NCI-H2227 (cell line): ENCODE results near the gene FAM151A.

Experiments
- DNase-seq: peaks from one replicate; lab custom pipeline; 2025; ENCODE audit not compliant: unreplicated experiment; lab: John Stamatoyannopoulos, UW

FAM151A gene

DNA sequence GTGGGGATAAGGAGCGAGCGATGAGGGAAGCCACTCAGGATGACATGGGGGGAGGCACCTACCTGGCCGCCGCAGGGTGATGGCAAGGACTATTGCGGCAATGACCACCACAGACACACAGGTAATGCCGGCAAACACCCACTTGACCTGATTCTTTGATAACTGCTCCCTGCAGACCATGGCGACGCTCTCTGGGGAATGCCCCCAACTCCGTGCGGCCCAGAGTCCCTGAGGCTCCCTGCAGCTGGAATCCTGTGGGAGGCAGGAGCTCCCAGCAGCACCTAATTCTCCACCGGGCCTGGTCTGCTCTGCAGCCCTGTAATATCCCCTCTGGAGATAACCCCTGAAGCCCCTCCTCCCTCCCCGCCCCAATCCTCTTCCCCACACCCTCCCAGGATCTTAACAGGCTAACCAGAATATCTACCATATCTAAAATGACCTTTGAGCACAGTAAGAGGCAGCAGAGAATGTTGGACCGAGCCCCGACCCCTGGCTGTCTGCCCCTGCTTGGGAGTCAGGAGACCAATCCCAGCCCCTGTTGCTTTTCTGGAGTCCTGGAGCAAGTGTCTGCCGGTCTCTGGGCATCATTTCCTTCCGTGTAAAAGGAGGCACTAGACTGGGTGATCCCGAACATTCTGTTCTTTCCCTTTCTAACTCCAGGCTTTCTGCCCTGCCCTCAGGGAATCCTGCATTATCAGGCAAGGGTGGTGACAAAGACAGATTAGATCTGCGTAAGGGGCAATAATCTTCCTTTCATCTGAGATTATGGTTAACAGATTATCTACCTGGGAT, at the start of gene FAM151A:
FAM151A (minus strand) TSS at position 310 of the 792 bp plus-strand sequence; CDS start at position 180, 130 bp downstream.
- no peak for DNase-seq

DNA sequence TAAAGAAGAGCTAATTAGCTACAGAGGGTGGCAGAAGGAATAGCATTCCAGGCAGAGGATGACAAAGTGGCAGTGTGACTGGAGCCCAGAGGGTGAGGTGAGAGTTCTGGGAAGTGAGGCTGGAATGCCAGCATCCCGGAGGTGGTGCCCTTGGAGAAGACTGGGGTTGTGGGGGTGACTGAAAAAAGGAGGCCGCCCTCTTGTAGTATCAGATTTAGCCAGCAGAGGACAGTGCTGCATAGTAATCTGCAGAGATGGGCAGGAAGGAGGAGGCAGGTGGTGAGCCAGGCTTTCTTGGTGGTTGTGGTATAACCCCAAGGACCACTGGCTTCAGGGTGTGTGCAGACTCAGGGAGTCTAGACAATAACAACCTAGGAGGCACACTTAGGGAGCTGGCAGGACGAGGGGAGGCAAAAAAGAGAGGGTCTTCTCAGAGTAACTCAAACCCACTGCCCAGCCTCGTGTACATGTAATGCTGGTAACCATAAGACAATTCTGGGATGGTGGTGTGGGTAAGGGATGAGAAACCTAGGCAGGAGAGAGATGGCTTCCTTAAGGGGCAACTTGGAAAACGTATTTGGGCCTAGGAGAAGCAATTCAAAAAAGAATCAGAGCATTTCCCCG, 48.8 kb upstream of the FAM151A start:
- DNase-seq: peak; percentile 65

DNA sequence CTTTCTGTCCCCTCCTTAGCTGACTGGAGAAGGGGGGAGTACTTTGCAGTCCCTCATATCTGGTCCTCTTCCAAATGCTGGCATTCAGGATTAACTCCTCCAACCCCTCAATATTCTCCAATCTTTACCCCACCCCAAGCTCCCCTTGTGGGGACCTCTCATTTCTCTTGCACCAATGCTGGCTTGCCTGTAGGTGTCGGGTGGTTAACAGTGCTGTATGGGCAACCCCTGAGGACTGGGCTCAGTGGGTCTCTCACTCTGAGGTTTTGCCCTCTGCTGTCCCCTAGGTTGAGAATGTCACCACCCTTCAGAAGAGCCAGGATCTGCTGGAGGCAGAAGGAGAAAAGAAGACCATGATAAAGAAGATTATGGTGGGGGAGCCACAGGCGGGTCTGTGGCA, 45.2 kb upstream of the FAM151A start:
- no peak for DNase-seq

- DNase-seq: no peak
Observed at GRCh38 chr1:54667797-54668196, 44.5 kb upstream of the FAM151A start.

- no peak for DNase-seq
Observed at GRCh38 chr1:54666333-54666732, 43.0 kb upstream of the FAM151A start.

DNA sequence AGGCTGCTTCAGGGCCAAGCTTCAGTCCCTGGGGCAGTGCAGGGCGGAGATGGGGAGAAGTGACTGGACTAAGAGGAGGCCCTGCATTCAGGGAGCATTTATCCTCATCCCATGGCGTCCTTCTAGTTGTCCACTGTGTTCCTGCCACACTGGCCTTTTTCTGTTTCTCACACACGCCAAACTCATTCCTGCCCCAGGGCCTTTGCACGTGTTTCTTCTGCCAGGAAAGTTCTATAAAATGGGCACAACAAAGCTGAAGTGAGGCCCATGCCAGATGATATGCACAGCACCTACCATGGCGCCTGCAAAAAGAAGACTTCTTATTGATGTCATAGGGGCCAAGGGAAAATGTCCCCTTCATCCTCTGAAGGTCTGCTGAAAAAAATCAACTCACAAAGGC, 42.5 kb upstream of the FAM151A start:
- no peak for DNase-seq

DNA sequence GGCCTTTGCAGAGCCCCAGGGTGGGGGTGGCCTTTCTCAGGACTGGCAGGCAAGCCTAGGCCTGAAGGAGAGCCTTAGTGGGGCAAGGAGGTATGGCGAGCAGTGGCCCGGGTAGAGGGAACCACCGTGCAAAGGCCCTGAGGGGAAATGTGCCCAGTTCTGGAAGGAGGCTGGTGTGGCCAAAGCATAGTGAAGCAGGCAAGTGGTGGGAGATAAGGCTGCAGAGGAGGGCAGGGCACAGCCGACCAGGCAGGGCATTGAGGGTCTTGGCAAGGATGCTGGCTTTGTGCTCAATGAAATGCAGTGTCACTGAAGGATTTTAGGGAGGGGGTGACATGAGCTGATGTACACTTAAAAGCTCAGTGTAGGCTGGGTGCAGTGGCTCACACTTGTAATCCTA, 41.0 kb upstream of the FAM151A start:
- DNase-seq: no peak

DNA sequence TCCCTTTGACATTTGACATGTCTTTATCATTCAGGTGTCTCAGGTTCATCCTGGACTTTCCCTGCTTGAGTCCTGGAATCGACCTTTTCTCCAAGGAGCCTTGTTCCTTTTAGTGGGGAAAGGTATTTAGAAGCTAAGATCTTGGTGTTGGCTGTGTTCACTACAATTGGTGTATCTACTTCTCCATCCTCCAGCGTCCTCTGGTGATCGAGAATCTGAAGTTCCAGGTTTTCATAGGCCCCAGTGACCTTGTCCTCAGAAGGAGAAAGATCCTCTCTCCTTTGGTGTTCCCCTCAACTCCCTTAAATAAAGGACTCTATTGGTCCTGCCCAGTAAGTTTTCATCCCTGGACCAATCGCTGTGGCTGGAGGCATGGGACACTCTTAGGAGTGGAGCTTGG, 40.4 kb upstream of the FAM151A start:
- no peak for DNase-seq

DNA sequence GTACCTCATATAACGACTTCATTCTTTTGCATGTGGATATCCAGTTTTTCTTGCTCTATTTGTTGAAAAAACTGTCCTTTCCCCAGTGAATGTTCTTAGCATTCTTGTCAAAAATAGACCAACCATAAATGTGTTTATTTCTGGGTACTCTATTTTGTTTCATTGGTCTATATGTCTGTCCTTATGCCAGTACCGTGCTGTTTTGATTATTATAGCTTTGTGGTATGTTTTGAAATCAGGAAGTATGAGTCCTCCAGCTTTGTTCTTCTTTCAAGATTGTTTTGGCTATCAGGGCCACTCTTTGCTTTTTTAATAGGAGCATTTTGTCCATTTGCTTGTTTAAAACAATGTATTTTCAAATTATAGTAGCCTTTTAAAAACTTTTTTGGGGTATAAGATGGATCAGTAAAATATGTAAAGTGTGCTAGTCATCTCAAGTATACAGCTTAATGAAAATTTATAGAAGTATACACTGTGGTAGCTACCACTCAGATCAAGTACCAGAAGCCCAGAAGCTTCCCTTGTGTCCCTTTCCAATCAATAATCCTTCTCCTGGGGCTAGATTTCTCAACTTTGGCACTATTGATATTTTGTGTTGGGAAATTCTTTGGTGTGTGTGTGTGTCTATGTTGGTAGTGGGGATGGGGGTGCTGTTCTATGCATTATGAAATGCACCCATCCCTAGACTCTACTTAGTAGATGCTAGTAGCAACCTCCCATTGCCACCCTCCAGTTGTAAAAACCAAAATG, 35.0 kb upstream of the FAM151A start:
- no peak for DNase-seq

- DNase-seq: no peak
Observed at GRCh38 chr1:54653036-54653435, 29.7 kb upstream of the FAM151A start.

DNA sequence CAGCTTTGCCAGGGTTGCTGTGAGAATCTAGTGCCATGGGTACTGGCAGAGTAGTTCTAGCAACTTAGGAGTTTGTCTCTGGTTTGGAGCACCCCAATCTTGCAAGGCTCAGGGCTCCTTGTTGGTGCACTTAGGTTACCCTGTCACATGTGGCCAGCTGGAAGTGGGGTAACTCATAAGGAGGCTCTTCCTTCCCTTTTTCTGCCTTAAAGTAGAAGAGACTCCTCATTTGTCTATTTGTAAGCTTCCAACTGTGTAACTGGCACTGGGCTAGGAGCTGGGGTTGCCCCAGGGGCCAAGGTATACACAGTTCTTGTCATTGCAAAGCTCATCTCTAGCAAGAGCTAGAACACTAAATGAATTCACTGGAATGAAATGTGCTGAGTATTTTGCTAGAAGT, 28.8 kb upstream of the FAM151A start:
- no peak for DNase-seq

DNA sequence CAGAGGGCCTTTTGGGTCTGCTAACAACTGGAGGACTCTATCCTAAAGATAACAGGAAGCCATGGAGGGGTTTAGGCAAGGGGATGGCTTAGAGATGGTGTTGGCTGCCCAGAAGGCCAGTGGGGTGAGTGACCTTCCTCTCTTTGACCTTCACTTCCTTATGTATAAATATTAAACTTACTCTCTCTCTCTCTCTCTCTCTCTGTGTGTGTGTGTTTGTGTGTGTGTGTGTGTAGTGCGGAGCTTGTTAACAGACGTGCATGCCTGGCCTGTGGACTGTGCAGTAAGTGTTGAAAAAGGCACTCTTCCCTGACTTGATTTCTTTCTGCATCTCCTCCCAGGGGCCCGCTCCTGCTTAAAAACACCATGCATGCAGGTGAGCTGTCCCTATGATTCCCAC, 28.3 kb upstream of the FAM151A start:
- no peak for DNase-seq

DNA sequence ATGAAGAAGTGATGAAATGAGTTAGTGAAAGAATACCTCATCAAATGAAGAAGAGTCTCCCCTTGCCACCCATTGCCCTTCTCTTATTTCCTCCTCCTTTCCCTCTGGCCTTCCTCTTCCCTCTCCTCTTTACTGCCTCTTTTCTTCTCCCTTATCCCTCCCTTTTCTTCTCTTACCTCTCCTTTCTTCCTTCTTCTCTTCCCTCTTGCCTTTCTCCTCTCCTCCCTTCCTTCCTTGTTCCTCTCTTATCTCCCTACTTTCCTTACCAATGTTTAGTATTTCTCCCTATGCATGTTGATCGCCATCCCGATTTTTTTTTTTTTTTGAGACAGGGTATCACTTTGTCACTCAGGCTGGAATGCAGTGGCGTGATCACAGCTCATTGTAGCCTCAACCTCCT, 27.1 kb upstream of the FAM151A start:
- no peak for DNase-seq

GRCh38 chr1:54649921-54650320, 26.6 kb upstream of the FAM151A start:
- DNase-seq: no peak

- no peak for DNase-seq
Observed at GRCh38 chr1:54649130-54649898, 26.0 kb upstream of the FAM151A start.

GRCh38 chr1:54645806-54646676, 22.7 kb upstream of the FAM151A start:
- no peak for DNase-seq

DNA sequence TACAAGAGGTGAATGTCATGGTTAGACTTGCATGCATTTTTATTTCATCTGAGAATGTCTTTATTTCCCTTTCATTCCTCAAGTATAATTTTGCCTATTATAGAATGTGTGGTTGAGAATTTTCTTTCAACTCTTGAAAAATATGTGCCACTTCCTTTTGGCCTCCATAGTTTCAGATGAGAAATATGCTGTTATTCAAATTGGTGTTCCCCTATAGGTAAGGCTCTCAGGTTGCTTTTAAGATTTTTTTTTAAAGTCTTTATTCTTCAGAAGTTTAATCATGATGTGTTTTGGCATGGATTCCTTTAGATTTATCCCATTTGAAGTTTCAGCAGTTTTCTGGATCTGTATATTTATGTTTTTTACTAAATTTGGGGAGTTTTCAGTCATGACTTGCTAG, 20.4 kb upstream of the FAM151A start:
- DNase-seq: no peak

DNA sequence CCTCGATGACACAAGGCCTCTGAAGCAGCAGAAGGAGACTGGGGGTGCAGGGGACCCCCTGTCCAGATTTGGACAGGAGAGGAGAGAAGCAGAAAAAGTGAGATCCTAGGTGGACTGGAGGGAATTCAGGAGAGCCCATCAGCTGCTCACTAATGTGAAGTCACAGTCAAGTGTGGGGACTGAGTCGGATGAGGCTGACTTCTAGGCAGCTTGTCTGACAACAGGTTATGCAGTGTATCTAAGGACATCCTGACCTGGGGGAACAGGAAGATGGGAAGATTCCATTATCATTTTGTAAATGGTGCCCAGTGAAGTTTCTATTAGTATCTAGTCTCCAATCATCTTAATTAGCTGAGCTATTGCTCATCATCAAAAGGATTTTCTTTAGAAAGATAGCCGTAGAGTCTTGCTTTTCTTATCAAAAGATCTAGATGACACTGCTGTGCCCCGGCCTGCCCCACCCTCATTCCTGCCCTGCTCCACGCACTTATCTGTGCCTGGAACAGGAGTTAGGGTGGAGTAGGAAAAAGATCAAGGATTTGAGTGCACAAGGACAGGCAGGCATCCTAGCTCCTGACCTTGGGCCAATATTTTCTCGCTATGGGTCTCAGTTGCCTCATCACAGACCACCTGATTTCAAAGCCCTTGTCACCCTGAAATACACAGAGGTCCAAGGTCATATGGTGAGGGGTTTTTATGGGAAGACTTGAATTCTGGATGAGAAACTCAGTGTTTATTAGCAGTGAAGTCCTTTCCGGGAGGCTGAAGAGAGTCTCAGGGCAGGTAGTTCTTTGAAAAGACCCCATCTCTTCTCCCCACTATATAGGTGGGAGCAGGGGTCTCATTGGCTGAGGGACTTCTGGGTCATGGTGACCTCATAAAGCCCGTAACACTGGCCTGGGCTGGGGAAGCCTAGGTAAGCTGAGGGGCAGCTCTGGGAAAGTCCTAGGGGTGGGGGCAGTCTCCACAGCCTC, 17.8 kb upstream of the FAM151A start, which contains the start of gene MROH7:
MROH7 (plus strand) TSS at position 924 of the 974 bp plus-strand sequence. CDS start 11,141 bp downstream, outside the sequence.
- DNase-seq: no peak

DNA sequence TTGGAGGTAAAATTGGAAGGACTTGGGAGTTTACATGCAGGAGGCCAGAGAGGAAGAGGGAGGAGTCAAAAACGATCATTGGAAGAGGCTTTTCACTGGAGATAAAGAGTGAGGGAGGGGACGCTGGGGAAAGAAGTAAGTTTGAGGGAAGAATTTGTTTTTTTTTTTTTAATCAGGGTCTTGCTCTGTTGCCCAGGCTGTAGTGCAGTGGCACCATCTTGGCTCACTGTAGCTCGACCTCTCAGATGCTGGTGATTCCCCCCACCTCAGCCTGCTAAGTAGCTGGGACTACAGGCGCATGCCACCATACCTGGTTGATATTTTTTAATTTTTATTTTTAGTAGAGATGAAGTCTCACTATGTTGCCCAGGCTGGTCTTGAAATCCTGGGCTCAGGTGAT, 17.0 kb upstream of the FAM151A start:
- no peak for DNase-seq
